PC-3 (cell line): Measurements from ENCODE around the gene FTO. TPM values are rescaled to one million over a fixed set of nuclear protein-coding genes. Genes with fewer than 3 reads are reported as not detected.

Experiments
- ATAC-seq: fragments of 200-7000 bp; cut with Tn5 transposase; 2 replicates; pipeline ENCODE4 v1.9.1; 2020; ENCODE audit warnings: mild to moderate bottlenecking, moderate library complexity
- BruUV-seq: library from RNA; stranded (reverse); fragments of 400-500 nt; replicated peaks from 2 replicates; lab custom pipeline; 2021; lab: Mats Ljungman, UMichigan
- CTCF ChIA-PET: fragments of 300-600 bp; sonication (Branson Sonifier 250); formaldehyde crosslinking; loops from one replicate; lab custom pipeline; 2022; ENCODE audit warnings: antibody characterized with exemption; lab: Charles Lee
- POLR2A ChIA-PET: fragments of 300-600 bp; sonication (Branson Sonifier 250); formaldehyde crosslinking; loops from one replicate; lab custom pipeline; 2022; ENCODE audit warnings: antibody characterized with exemption; ENCODE audit not compliant: unreplicated experiment; lab: Charles Lee
- DNase-seq: peaks from one replicate; pipeline ENCODE4 v3.0.0-alpha.2; 2015
- H2AFZ ChIP-seq: fragments of 300-600 bp; sonication (generic); 2 replicates; pipeline ENCODE4 v1.6.0; 2016; ENCODE audit warnings: antibody characterized with exemption, low read length
- H3F3A ChIP-seq: fragments of 300-600 bp; sonication (generic); one replicate; pipeline ENCODE4 v1.6.0; 2017; ENCODE audit warnings: antibody characterized with exemption, low read length, control low read depth, mild to moderate bottlenecking; ENCODE audit not compliant: unreplicated experiment
- H3K27ac ChIP-seq: fragments of 300-600 bp; sonication (generic); 2 replicates; pipeline ENCODE4 v1.5.1; 2016; ENCODE audit warnings: mild to moderate bottlenecking, low read length
- H3K27me3 ChIP-seq: fragments of 300-600 bp; sonication (generic); 2 replicates; pipeline ENCODE4 v1.6.1; 2016; ENCODE audit warnings: low read length, mixed read lengths
- H3K36me3 ChIP-seq: fragments of 300-600 bp; sonication (generic); 2 replicates; pipeline ENCODE4 v1.6.1; 2016; ENCODE audit warnings: low read depth, mixed run types, low read length, mixed read lengths
- H3K4me1 ChIP-seq: fragments of 300-600 bp; sonication (generic); 2 replicates; pipeline ENCODE4 v1.5.1; 2016; ENCODE audit warnings: low read length; ENCODE audit not compliant: insufficient read depth
- H3K4me2 ChIP-seq: fragments of 300-600 bp; sonication (generic); 2 replicates; pipeline ENCODE4 v1.6.0; 2016; ENCODE audit warnings: low read length
- H3K4me3 ChIP-seq: fragments of 300-600 bp; sonication (generic); 2 replicates; pipeline ENCODE4 v1.5.1; 2016; ENCODE audit warnings: mild to moderate bottlenecking, low read length, mixed read lengths
- H3K79me2 ChIP-seq: fragments of 300-600 bp; sonication (generic); 2 replicates; pipeline ENCODE4 v1.6.1; 2017; ENCODE audit warnings: low read length, mixed read lengths
- H3K9ac ChIP-seq: fragments of 300-600 bp; sonication (generic); 2 replicates; pipeline ENCODE4 v1.6.0; 2016; ENCODE audit warnings: mild to moderate bottlenecking, low read length
- H3K9me2 ChIP-seq: fragments of 300-600 bp; sonication (generic); replicated peaks from 2 replicates; pipeline ENCODE4 v1.6.1; 2016; ENCODE audit warnings: mixed run types, low read length, mixed read lengths
- H3K9me3 ChIP-seq: fragments of 300-600 bp; sonication (generic); 2 replicates; pipeline ENCODE4 v1.6.1; 2016; ENCODE audit warnings: low read length, mixed read lengths
- H4K20me1 ChIP-seq: fragments of 300-600 bp; sonication (generic); 2 replicates; pipeline ENCODE4 v1.6.1; 2016; ENCODE audit warnings: low read length, mixed read lengths
- CTCF ChIP-seq: fragments of 300-600 bp; sonication (generic); conservative IDR thresholded peaks from 2 replicates; pipeline ENCODE4 v1.5.1; 2017; ENCODE audit warnings: antibody characterized with exemption, low read depth, mild to moderate bottlenecking, low read length
- EZH2 ChIP-seq: fragments of 300-600 bp; sonication (generic); IDR thresholded peaks from one replicate; pipeline ENCODE4 v1.6.1; 2017; ENCODE audit warnings: antibody characterized with exemption, mild to moderate bottlenecking, low read length; ENCODE audit not compliant: unreplicated experiment
- EZH2phosphoT487 ChIP-seq: fragments of 300-600 bp; sonication (generic); IDR thresholded peaks from 2 replicates; pipeline ENCODE4 v1.6.1; 2018; ENCODE audit warnings: mild to moderate bottlenecking, antibody characterized with exemption, low read length, borderline replicate concordance
- intact Hi-C: fragments of 100-400 bp; cut with micrococcal nuclease; formaldehyde crosslinking; loops from 2 replicates; pipeline ENCODE4 v1.9.0; 2023
- total RNA-seq: library from RNA; depleted of rRNA; stranded (reverse); fragments of >200 nt; gene quantifications from 2 replicates; pipeline ENCODE4 v1.2.3, GENCODE V29; 2014

The FTO gene
- total RNA-seq, 1 experiment from 2014 or later, result 27.0 TPM

GRCh38 chr16:54072237-54072636 lies 368.3 kb downstream of the FTO start:
- POLR2A ChIA-PET, result no interaction called here

GRCh38 chr16:54073356-54073755 lies 369.4 kb downstream of the FTO start:
- CTCF ChIA-PET, result no interaction called here

More at GRCh38 chr16:54072237-54072636, 368.3 kb downstream of the FTO start:
- intact Hi-C loops, result no loop called here
- Histone ChIP-seq H3K4me3 (no peak overlapping the region), H3K79me2 (no peaks in the 10 kb centered on the region), H3K4me2 (no peak overlapping the region), H3K27ac (no peak overlapping the region), H4K20me1 (no peaks in the 10 kb centered on the region), H3K36me3 (no peaks in the 10 kb centered on the region), H3K27me3 (no peaks in the 10 kb centered on the region), H3K9me3 (no peaks in the 10 kb centered on the region), H3K9me2 (no peaks in the 10 kb centered on the region), H3K4me1 (peaks cover 7% of the 10 kb centered on the region), H3F3A (no peaks in the 10 kb centered on the region), H2AFZ (no peak overlapping the region), H3K9ac (no peak overlapping the region)
- no peak for TF ChIP-seq EZH2phosphoT487
- no peak for TF ChIP-seq CTCF
- no peak for TF ChIP-seq EZH2
- CTCF ChIA-PET, result no interaction called here
- ATAC-seq (no peak), DNase-seq (no peak)
- BruUV-seq, result no TSS peak

GRCh38 chr16:54075446-54075845 lies 371.5 kb downstream of the FTO start:
- no peak overlapping the region for H3K4me3 ChIP-seq
- H3K36me3 ChIP-seq, result no peaks in the 10 kb centered on the region
- BruUV-seq, result no TSS peak
- H2AFZ ChIP-seq, result no peak overlapping the region
- H3K27me3 ChIP-seq, result no peaks in the 10 kb centered on the region
- ATAC-seq (no peak), DNase-seq (no peak)
- H3K9me2 ChIP-seq, result no peaks in the 10 kb centered on the region
- H3F3A ChIP-seq, result peaks cover 3% of the 10 kb centered on the region
- no peaks in the 10 kb centered on the region for H3K79me2 ChIP-seq
- intact Hi-C loops, result no loop called here
- no peak overlapping the region for H3K9ac ChIP-seq
- no peak overlapping the region for H3K4me2 ChIP-seq
- H4K20me1 ChIP-seq, result no peaks in the 10 kb centered on the region
- peaks cover 26% of the 10 kb centered on the region for H3K4me1 ChIP-seq
- ChIA-PET POLR2A (no interaction called here), CTCF (no interaction called here)
- no peak overlapping the region for H3K27ac ChIP-seq
- H3K9me3 ChIP-seq, result no peaks in the 10 kb centered on the region
- no peak for TF ChIP-seq EZH2phosphoT487
- no peak for TF ChIP-seq CTCF
- TF ChIP-seq EZH2, result no peak

More at GRCh38 chr16:54073356-54073755, 369.4 kb downstream of the FTO start:
- H3K9ac ChIP-seq, result no peak overlapping the region
- H3K9me3 ChIP-seq, result no peaks in the 10 kb centered on the region
- H3K36me3 ChIP-seq, result no peaks in the 10 kb centered on the region
- no peak overlapping the region for H2AFZ ChIP-seq
- H3K27me3 ChIP-seq, result no peaks in the 10 kb centered on the region
- H3K9me2 ChIP-seq, result no peaks in the 10 kb centered on the region
- H3K4me1 ChIP-seq, result peaks cover 15% of the 10 kb centered on the region
- DNase-seq, result no peak
- H3K4me2 ChIP-seq, result no peak overlapping the region
- no peaks in the 10 kb centered on the region for H4K20me1 ChIP-seq
- H3K4me3 ChIP-seq, result no peak overlapping the region
- BruUV-seq, result no TSS peak
- no peaks in the 10 kb centered on the region for H3F3A ChIP-seq
- ATAC-seq, result no peak
- TF ChIP-seq CTCF (no peak), EZH2 (no peak)
- POLR2A ChIA-PET, result no interaction called here
- no peak overlapping the region for H3K27ac ChIP-seq
- no peaks in the 10 kb centered on the region for H3K79me2 ChIP-seq
- intact Hi-C loops, result no loop called here
